ENCODE results near the gene CACNA2D3.

The CACNA2D3 gene

GRCh38 chr3:54994111-54994513 is 871.8 kb downstream of the CACNA2D3 start:
- DNase-seq = no peak

- no peak for DNase-seq
Measured at GRCh38 chr3:54999159-54999558, 876.8 kb downstream of the CACNA2D3 start.

GRCh38 chr3:54999811-55000210 is 877.5 kb downstream of the CACNA2D3 start:
- DNase-seq = no peak

- no peak for DNase-seq
Measured at GRCh38 chr3:55000546-55000945, 878.2 kb downstream of the CACNA2D3 start.

- DNase-seq = no peak
Measured at GRCh38 chr3:55000953-55001352, 878.6 kb downstream of the CACNA2D3 start.

- DNase-seq = no peak
Measured at GRCh38 chr3:55002416-55002930, 880.1 kb downstream of the CACNA2D3 start.

GRCh38 chr3:55006244-55006676 is 883.9 kb downstream of the CACNA2D3 start:
- no peak for DNase-seq

GRCh38 chr3:55007971-55008370 is 885.6 kb downstream of the CACNA2D3 start:
- no peak for DNase-seq

- DNase-seq = no peak
Measured at GRCh38 chr3:55009372-55009771, 887.0 kb downstream of the CACNA2D3 start.

- DNase-seq = no peak
Measured at GRCh38 chr3:55012091-55012490, 889.7 kb downstream of the CACNA2D3 start.

GRCh38 chr3:55013145-55013925 is 891.0 kb downstream of the CACNA2D3 start:
- no peak for DNase-seq

GRCh38 chr3:55014081-55014480 is 891.7 kb downstream of the CACNA2D3 start:
- no peak for DNase-seq

- DNase-seq = no peak
Measured at GRCh38 chr3:55014906-55015305, 892.6 kb downstream of the CACNA2D3 start.

GRCh38 chr3:55017876-55018275 is 895.5 kb downstream of the CACNA2D3 start:
- no peak for DNase-seq

- DNase-seq = no peak
Measured at GRCh38 chr3:55030938-55031337, 908.6 kb downstream of the CACNA2D3 start.

GRCh38 chr3:55036883-55037577 is 914.7 kb downstream of the CACNA2D3 start:
- no peak for DNase-seq

GRCh38 chr3:55042591-55042990 is 920.2 kb downstream of the CACNA2D3 start:
- DNase-seq = no peak

GRCh38 chr3:55044486-55044885 is 922.1 kb downstream of the CACNA2D3 start:
- DNase-seq = no peak

GRCh38 chr3:55059027-55059629 is 936.8 kb downstream of the CACNA2D3 start:
- DNase-seq = no peak

- DNase-seq = no peak
Measured at GRCh38 chr3:55060896-55061719, 938.8 kb downstream of the CACNA2D3 start.

- no peak for DNase-seq
Measured at GRCh38 chr3:55061720-55062034, 939.3 kb downstream of the CACNA2D3 start.

- DNase-seq = no peak
Measured at GRCh38 chr3:55064164-55064563, 941.8 kb downstream of the CACNA2D3 start.

- DNase-seq = no peak
Measured at GRCh38 chr3:55065331-55065730, 943.0 kb downstream of the CACNA2D3 start.
